Loucy (cell line): ENCODE measurements around the gene CTR9.

Experiments
- CTCF ChIP-seq: fragments of 200-600 bp; sonication (generic); conservative IDR thresholded peaks from 2 replicates; pipeline ENCODE4 v1.5.1; 2014; ENCODE audit warnings: mild to moderate bottlenecking, antibody characterized with exemption, low read length
- EZH2phosphoT487 ChIP-seq: fragments of 200-600 bp; IDR thresholded peaks from 2 replicates; pipeline ENCODE4 v1.6.1; 2018; ENCODE audit warnings: antibody characterized with exemption, mild to moderate bottlenecking, moderate library complexity, borderline replicate concordance

GRCh38 chr11:10751581-10751940 is 515 bp downstream of the CTR9 start:
- TF ChIP-seq CTCF (no peak), EZH2phosphoT487 (no peak)
